H1 (cell line): ENCODE results near the gene THRB. TPM values are rescaled to one million over a fixed set of nuclear protein-coding genes. Genes with fewer than 3 reads are reported as not detected.

Experiments
- CTCF ChIA-PET: fragments of 300-600 bp; sonication (Branson Sonifier 250); formaldehyde crosslinking; loops from one replicate; lab custom pipeline; 2021; ENCODE audit not compliant: partially characterized antibody; lab: Charles Lee
- POLR2A ChIA-PET: fragments of 300-600 bp; sonication (Branson Sonifier 250); formaldehyde crosslinking; loops from one replicate; lab custom pipeline; 2021; ENCODE audit warnings: inconsistent platforms; ENCODE audit not compliant: partially characterized antibody; lab: Charles Lee
- DNase-seq, 2 experiments: peaks; one replicate each; pipeline versions ENCODE4 v3.0.0 to v3.0.0-alpha.2; 2010 to 2022; ENCODE audit warnings: low spot score in 2 of 2, low read depth in 1 of 2, mixed read lengths in 1 of 2
- FAIRE-seq: peaks from 2 replicates; lab custom pipeline; 2011; peaks lifted over from hg19 to GRCh38; lab: Jason Lieb, UNC
- H2AFZ ChIP-seq: 2 replicates; pipeline ENCODE4 v1.8.1; 2012; ENCODE audit warnings: low read length, inconsistent platforms
- H2AK5ac ChIP-seq: 2 replicates; pipeline ENCODE4 v1.6.1; 2013; ENCODE audit warnings: low read depth, low read length
- H2BK120ac ChIP-seq: replicated peaks from 2 replicates; pipeline ENCODE3; 2013; ENCODE audit warnings: low read depth, low read length, inconsistent platforms
- H2BK12ac ChIP-seq: 2 replicates; pipeline ENCODE4 v1.6.1; 2013; ENCODE audit warnings: low read depth, low read length
- H2BK15ac ChIP-seq: 2 replicates; pipeline ENCODE4 v1.6.1; 2013; ENCODE audit warnings: low read length
- H2BK20ac ChIP-seq: 2 replicates; pipeline ENCODE4 v1.6.1; 2013; ENCODE audit warnings: low read length
- H2BK5ac ChIP-seq: 2 replicates; pipeline ENCODE4 v1.6.1; 2013; ENCODE audit warnings: low read depth, low read length
- H3K14ac ChIP-seq: 2 replicates; pipeline ENCODE4 v1.6.1; 2013; ENCODE audit warnings: inconsistent platforms; ENCODE audit not compliant: insufficient read length
- H3K18ac ChIP-seq: 2 replicates; pipeline ENCODE4 v1.6.1; 2013; ENCODE audit warnings: low read length; ENCODE audit errors: extremely low read depth
- H3K23ac ChIP-seq: 2 replicates; pipeline ENCODE4 v1.6.1; 2013; ENCODE audit warnings: inconsistent platforms; ENCODE audit not compliant: insufficient read length
- H3K23me2 ChIP-seq: 2 replicates; pipeline ENCODE4 v1.6.1; 2013; ENCODE audit warnings: low read depth, low read length
- H3K27ac ChIP-seq: 2 replicates; pipeline ENCODE4 v1.6.1; 2011; ENCODE audit warnings: low read depth, low read length, inconsistent platforms
- H3K27me3 ChIP-seq, 4 experiments: replicated peaks in 1 of 4; 1 replicate in 1 of 4; 2 replicates in 3 of 4; pipeline versions ENCODE4 v1.6.1 to v1.8.1; 2011 to 2013; ENCODE audit warnings: low read length in 3 of 4, mild to moderate bottlenecking in 3 of 4, inconsistent platforms in 2 of 4, mixed read lengths in 2 of 4, moderate library complexity in 1 of 4; ENCODE audit not compliant: control insufficient read depth in 3 of 4, insufficient read depth in 3 of 4; ENCODE audit errors: extremely low read depth in 1 of 4
- H3K36me3 ChIP-seq, 4 experiments: 2 replicates each; pipeline versions ENCODE4 v1.6.1 to v1.8.1; 2011 to 2013; ENCODE audit warnings: mild to moderate bottlenecking in 4 of 4, low read length in 3 of 4, moderate library complexity in 2 of 4, control low read depth in 1 of 4, inconsistent platforms in 1 of 4; ENCODE audit not compliant: insufficient read depth in 4 of 4, control insufficient read depth in 2 of 4
- H3K4ac ChIP-seq: replicated peaks from 2 replicates; pipeline ENCODE3; 2013; ENCODE audit warnings: low read length, low read depth, mixed read lengths, inconsistent platforms; ENCODE audit not compliant: insufficient read length
- H3K4me1 ChIP-seq, 4 experiments: replicated peaks in 1 of 4; 1 replicate in 1 of 4; 2 replicates in 3 of 4; pipeline versions ENCODE4 v1.6.1 to v1.8.1; 2011 to 2013; ENCODE audit warnings: low read length in 3 of 4, inconsistent platforms in 2 of 4, mixed read lengths in 1 of 4; ENCODE audit not compliant: insufficient read depth in 4 of 4, control insufficient read depth in 3 of 4
- H3K4me2 ChIP-seq, 2 experiments: 2 replicates each; pipeline versions ENCODE4 v1.6.1 to v1.8.1; 2011 to 2013; ENCODE audit warnings: low read depth in 2 of 2, low read length in 2 of 2, control low read depth in 1 of 2, inconsistent platforms in 1 of 2, mild to moderate bottlenecking in 1 of 2; ENCODE audit not compliant: insufficient read depth in 1 of 2
- H3K4me3 ChIP-seq, 4 experiments: fragments of 200-600, 300-600 bp in 1 of 4; sonication (generic), shearing (Covaris generic), sonication (Bioruptor Twin) in 1 of 4; 2 replicates each; pipeline versions ENCODE4 v1.5.1 to v1.8.1; 2011 to 2016; ENCODE audit warnings: low read length in 4 of 4, low read depth in 3 of 4, control low read depth in 2 of 4, inconsistent platforms in 2 of 4, mild to moderate bottlenecking in 2 of 4, mixed read lengths in 1 of 4, moderate library complexity in 1 of 4; ENCODE audit not compliant: insufficient read depth in 2 of 4; ENCODE audit errors: extremely low read depth in 1 of 4
- H3K56ac ChIP-seq: replicated peaks from 2 replicates; pipeline ENCODE3; 2013; ENCODE audit warnings: low read depth, mild to moderate bottlenecking, mixed read lengths, low read length, inconsistent platforms; ENCODE audit not compliant: insufficient read length
- H3K79me1 ChIP-seq: 2 replicates; pipeline ENCODE4 v1.6.1; 2013; ENCODE audit warnings: low read depth, low read length, control low read depth
- H3K79me2 ChIP-seq, 2 experiments: 2 replicates each; pipeline versions ENCODE4 v1.6.1 to v1.8.1; 2012 to 2013; ENCODE audit warnings: low read length in 2 of 2, mild to moderate bottlenecking in 2 of 2, inconsistent platforms in 1 of 2; ENCODE audit not compliant: insufficient read depth in 2 of 2, control insufficient read depth in 1 of 2
- H3K9ac ChIP-seq, 4 experiments: replicated peaks in 1 of 4; 1 replicate in 1 of 4; 2 replicates in 3 of 4; pipeline versions ENCODE4 v1.6.1 to v1.8.1; 2011 to 2013; ENCODE audit warnings: low read depth in 3 of 4, low read length in 3 of 4, control low read depth in 2 of 4, mild to moderate bottlenecking in 2 of 4, moderate library complexity in 2 of 4, inconsistent platforms in 1 of 4; ENCODE audit errors: extremely low read depth in 1 of 4
- H3K9me3 ChIP-seq, 2 experiments: 2 replicates each; pipeline versions ENCODE4 v1.6.1 to v1.8.1; 2012 to 2013; ENCODE audit warnings: mild to moderate bottlenecking in 2 of 2, moderate library complexity in 2 of 2, control low read depth in 1 of 2, inconsistent platforms in 1 of 2, low read depth in 1 of 2, low read length in 1 of 2, mixed read lengths in 1 of 2; ENCODE audit not compliant: insufficient read depth in 2 of 2
- H4K20me1 ChIP-seq, 2 experiments: replicated peaks in 1 of 2; 2 replicates each; pipeline versions ENCODE3 to v1.8.1; 2011 to 2013; ENCODE audit warnings: inconsistent platforms in 2 of 2, low read length in 2 of 2, mild to moderate bottlenecking in 1 of 2; ENCODE audit not compliant: insufficient read depth in 2 of 2, control insufficient read depth in 1 of 2
- H4K5ac ChIP-seq: 2 replicates; pipeline ENCODE4 v1.6.1; 2013; ENCODE audit warnings: low read length, low read depth, mixed read lengths, inconsistent platforms; ENCODE audit not compliant: insufficient read length
- H4K8ac ChIP-seq: 2 replicates; pipeline ENCODE4 v1.8.0; 2013; ENCODE audit warnings: mild to moderate bottlenecking, moderate library complexity, low read length, inconsistent platforms; ENCODE audit not compliant: insufficient read depth; ENCODE audit errors: extremely low read depth
- H4K91ac ChIP-seq: replicated peaks from 2 replicates; pipeline ENCODE3; 2013; ENCODE audit warnings: low read length, mixed read lengths, inconsistent platforms; ENCODE audit not compliant: insufficient read length
- BACH1 ChIP-seq: IDR thresholded peaks from 2 replicates; pipeline ENCODE4 v1.6.1; 2012; ENCODE audit warnings: low read length, improper control_type of control experiment
- BCL11A ChIP-seq, 2 experiments: IDR thresholded peaks; one replicate each; pipeline ENCODE4 v1.6.1; 2011; ENCODE audit warnings: low read depth in 2 of 2, low read length in 2 of 2, mild to moderate bottlenecking in 2 of 2
- JUND ChIP-seq: IDR thresholded peaks from 2 replicates; pipeline ENCODE4 v1.6.1; 2011; ENCODE audit warnings: mild to moderate bottlenecking, improper control_type of control experiment, low read length
- KDM1A ChIP-seq: fragments of 200-600, 300-600 bp; sonication (generic); IDR thresholded peaks from 2 replicates; pipeline ENCODE4 v1.7.1; 2016; ENCODE audit warnings: mild to moderate bottlenecking, low read length, borderline replicate concordance
- NRF1 ChIP-seq: IDR thresholded peaks from 2 replicates; pipeline ENCODE4 v1.6.1; 2011; ENCODE audit warnings: mild to moderate bottlenecking, low read depth, low read length, improper control_type of control experiment
- RXRA ChIP-seq: IDR thresholded peaks from 2 replicates; pipeline ENCODE4 v1.6.1; 2011; ENCODE audit warnings: low read depth, mild to moderate bottlenecking, low read length, moderate library complexity; ENCODE audit not compliant: insufficient read depth
- SP4 ChIP-seq: IDR thresholded peaks from 2 replicates; pipeline ENCODE4 v1.6.1; 2012; ENCODE audit warnings: low read length, inconsistent platforms
- YY1 ChIP-seq: IDR thresholded peaks from 2 replicates; pipeline ENCODE4 v1.6.1; 2011; ENCODE audit warnings: low read depth, mild to moderate bottlenecking, low read length
- polyA plus RNA-seq, 7 experiments: library from polyadenylated mRNA; depleted of rRNA in 3 of 7; stranded (reverse) in 5 of 7; unstranded in 2 of 7; fragments of >200 nt in 5 of 7; fragments of 200-250 nt in 2 of 7; gene quantifications; 1 replicate in 5 of 7; 2 replicates in 1 of 7; 4 replicates in 1 of 7; pipeline versions ENCODE4 v1.2.1 to v1.2.3, GENCODE V29; 2011 to 2013; ENCODE audit warnings: missing spikeins in 2 of 7, mixed read lengths in 2 of 7
- total RNA-seq: library from RNA; stranded (reverse); fragmentation: NEBNext Ultra II Directional; extraction: Animal tissue kit (Norgen Biotek cat#: 25700); gene quantifications from 2 replicates; pipeline ENCODE4 v1.2.1, GENCODE V29; 2021

Gene THRB
- total and polyA plus RNA-seq, 2 of the 8 experiments (the other 6 are each of a cell fraction or from before 2014, with no cell fraction given): 0.98 to 3.9 TPM

- no peak overlapping the region for H3K4me2 ChIP-seq
- no peaks in the 10 kb centered on the region for H3K23me2 ChIP-seq
- no peak for FAIRE-seq
- H3K4me3 ChIP-seq: no peak overlapping the region
- H2BK20ac ChIP-seq: no peak overlapping the region
- H2BK12ac ChIP-seq: no peak overlapping the region
- H3K14ac ChIP-seq: no peak overlapping the region
- H4K91ac ChIP-seq: no peak overlapping the region
- POLR2A ChIA-PET: no interaction called here
- H2BK120ac ChIP-seq: no peak overlapping the region
- no peak overlapping the region for H3K27ac ChIP-seq
- DNase-seq: no peak
- H3K27me3 ChIP-seq: no peaks in the 10 kb centered on the region
- H3K4me1 ChIP-seq: no peaks in the 10 kb centered on the region
- H3K23ac ChIP-seq: no peak overlapping the region
- H3K79me2 ChIP-seq: no peaks in the 10 kb centered on the region
- H2AFZ ChIP-seq: no peak overlapping the region
- CTCF ChIA-PET: no interaction called here
- H3K9ac ChIP-seq: no peak overlapping the region
- H2BK5ac ChIP-seq: no peak overlapping the region
- no peak overlapping the region for H4K8ac ChIP-seq
- H3K56ac ChIP-seq: no peak overlapping the region
- no peak overlapping the region for H3K4ac ChIP-seq
- H4K5ac ChIP-seq: no peak overlapping the region
- H4K20me1 ChIP-seq: no peaks in the 10 kb centered on the region
- H3K36me3 ChIP-seq: no peaks in the 10 kb centered on the region
- TF ChIP-seq NRF1: no peak
- no peak for TF ChIP-seq YY1
- TF ChIP-seq JUND: no peak
- TF ChIP-seq SP4: no peak
- TF ChIP-seq BCL11A (IDR thresholded peaks at IDR 0.05; ENCODE audit: low read depth in 2 of 2, low read length in 2 of 2): no peak
- TF ChIP-seq RXRA: no peak
- no peak for TF ChIP-seq BACH1
- TF ChIP-seq KDM1A: no peak
- no peak overlapping the region for H3K18ac ChIP-seq
- no peaks in the 10 kb centered on the region for H3K9me3 ChIP-seq
- no peak overlapping the region for H2BK15ac ChIP-seq
- H2AK5ac ChIP-seq: no peak overlapping the region
- H3K79me1 ChIP-seq: no peaks in the 10 kb centered on the region
Observed at GRCh38 chr3:24310887-24311286, 183.8 kb downstream of the THRB start.
